ENCODE measurements around the gene CAMSAP1. TPM values are rescaled to one million over a fixed set of nuclear protein-coding genes. Genes with fewer than 3 reads are reported as not detected.

The CAMSAP1 gene
- total and polyA plus RNA-seq, 10 of the 15 experiments (the other 5 are each of a cell fraction or from before 2014, with no cell fraction given): 1.4 to 24.7 (median 8.0) TPM

DNA sequence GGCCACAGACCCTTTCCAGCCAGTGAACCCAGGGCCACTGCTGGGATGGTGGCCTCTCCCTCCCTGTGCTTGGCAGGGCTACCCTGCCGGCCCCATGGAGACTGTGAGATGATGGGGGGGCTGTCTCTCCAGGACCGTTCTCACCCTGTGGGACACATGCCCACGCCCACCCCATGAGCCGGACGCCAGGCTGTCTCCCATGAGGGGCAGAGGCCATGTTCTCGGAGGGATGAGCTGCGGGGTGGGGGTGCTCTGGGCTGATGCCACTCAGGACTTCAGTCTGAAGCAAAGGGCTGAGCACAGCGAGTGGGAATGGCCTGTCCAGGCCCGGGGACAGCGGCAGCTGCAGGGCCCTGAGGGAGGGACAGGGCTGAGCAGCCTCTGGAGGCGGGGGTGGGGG is 116.5 kb downstream of the CAMSAP1 start:
- ATAC-seq (no peak), FAIRE-seq (no peak), DNase-seq (ENCODE audit: low read depth, low spot score) (no peak)
- TF ChIP-seq RBBP5 (conservative IDR thresholded peaks at IDR 0.05): no peak
- POLR2A ChIA-PET: no interaction called here
- WGBS (ENCODE audit: insufficient coverage, insufficient replicate concordance, low lambda C conversion rate, missing lambda C conversion rate): 10% methylated on average over 11 of the region's 11 CpGs
- no TSS peak for BruUV-seq (replicated peaks)
- Histone ChIP-seq H3K4me3 (no peak overlapping the region), H3K36me3 (ENCODE audit: control insufficient read depth in 2 of 2, insufficient read depth in 2 of 2, low read length in 1 of 2) (no peaks in the 10 kb centered on the region), H2AFZ (ENCODE audit: control insufficient read depth, low read depth, low read length) (no peak overlapping the region), H3K27ac (ENCODE audit: control insufficient read depth, insufficient read depth) (no peak overlapping the region), H3K79me2 (ENCODE audit: control insufficient read depth, insufficient read depth, low read length) (no peaks in the 10 kb centered on the region), H3K4me1 (ENCODE audit: control insufficient read depth, insufficient read depth, low read length) (no peaks in the 10 kb centered on the region), H3K4me2 (ENCODE audit: control insufficient read depth, insufficient read depth) (no peak overlapping the region), H3K9me3 (replicated peaks; ENCODE audit: control insufficient read depth, insufficient read depth, low read length) (no peaks in the 10 kb centered on the region), H4K20me1 (ENCODE audit: control insufficient read depth, insufficient read depth) (no peaks in the 10 kb centered on the region), H3K27me3 (replicated peaks in 1 of 2; ENCODE audit: control insufficient read depth in 2 of 2, insufficient read depth in 2 of 2, low read length in 1 of 2) (no peaks in the 10 kb centered on the region), H3K9ac (ENCODE audit: control insufficient read depth, insufficient read depth, low read length) (no peak overlapping the region)
- RAD21 ChIA-PET (ENCODE audit: unreplicated experiment): no interaction called here
- CTCF ChIA-PET: no interaction called here
- intact Hi-C loops (cut with micrococcal nuclease; ENCODE audit: unreplicated experiment) (no loop called here), in situ Hi-C loops (cut with MboI) (no loop called here)
- SMC1A ChIA-PET (ENCODE audit: uncharacterized antibody, unreplicated experiment): no interaction called here

DNA sequence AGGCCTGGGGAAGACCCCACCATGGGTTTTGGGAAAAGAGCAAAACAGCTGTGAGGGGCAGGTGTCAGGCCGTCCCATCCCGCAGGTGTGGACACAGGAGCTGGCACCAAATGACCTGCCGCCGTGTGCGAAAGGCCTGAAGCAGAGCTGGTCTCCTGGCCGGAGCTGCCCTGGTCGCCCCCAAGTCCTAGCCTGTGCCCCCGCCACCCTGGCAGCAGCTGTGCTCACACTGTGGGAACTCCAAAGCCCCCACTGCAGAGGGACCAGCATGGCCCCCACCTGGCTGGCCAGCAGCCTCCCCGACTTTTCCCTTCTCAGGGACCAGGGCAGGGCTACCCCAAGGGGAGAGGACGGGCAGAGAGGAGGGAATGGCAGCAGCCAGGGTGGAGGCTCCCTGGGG is 117.0 kb downstream of the CAMSAP1 start:
- ChIA-PET RAD21 (ENCODE audit: unreplicated experiment) (no interaction called here), POLR2A (no interaction called here), SMC1A (ENCODE audit: uncharacterized antibody, unreplicated experiment) (no interaction called here), CTCF (no interaction called here)
- H3K4me1 ChIP-seq (ENCODE audit: control insufficient read depth, insufficient read depth, low read length): no peaks in the 10 kb centered on the region
- in situ Hi-C loops (cut with MboI) (no loop called here), intact Hi-C loops (cut with micrococcal nuclease; ENCODE audit: unreplicated experiment) (no loop called here)
- H3K4me2 ChIP-seq (ENCODE audit: control insufficient read depth, insufficient read depth): no peak overlapping the region
- no peaks in the 10 kb centered on the region for H3K79me2 ChIP-seq (ENCODE audit: control insufficient read depth, insufficient read depth, low read length)
- WGBS (ENCODE audit: insufficient coverage, insufficient replicate concordance, low lambda C conversion rate, missing lambda C conversion rate): 59% methylated on average over 10 of the region's 10 CpGs
- H3K9me3 ChIP-seq (replicated peaks; ENCODE audit: control insufficient read depth, insufficient read depth, low read length): no peaks in the 10 kb centered on the region
- ATAC-seq (no peak), DNase-seq (ENCODE audit: low read depth, low spot score) (no peak), FAIRE-seq (no peak)
- H3K9ac ChIP-seq (ENCODE audit: control insufficient read depth, insufficient read depth, low read length): no peak overlapping the region
- H4K20me1 ChIP-seq (ENCODE audit: control insufficient read depth, insufficient read depth): no peaks in the 10 kb centered on the region
- no peak overlapping the region for H3K27ac ChIP-seq (ENCODE audit: control insufficient read depth, insufficient read depth)
- TF ChIP-seq CBFB (IDR thresholded peaks at IDR 0.05; ENCODE audit: low read depth) (no peak), SUZ12 (IDR thresholded peaks at IDR 0.05; ENCODE audit: unreplicated experiment) (no peak), PAX8 (IDR thresholded peaks at IDR 0.05) (no peak), SMAD1 (IDR thresholded peaks at IDR 0.05; ENCODE audit: low read depth, partially characterized antibody) (no peak), GABPA (IDR thresholded peaks at IDR 0.05; ENCODE audit: low read depth) (no peak), RBBP5 (conservative IDR thresholded peaks at IDR 0.05) (no peak)
- no TSS peak for BruUV-seq (replicated peaks)
- no peak overlapping the region for H3K4me3 ChIP-seq
- no peaks in the 10 kb centered on the region for H3K36me3 ChIP-seq (ENCODE audit: control insufficient read depth in 2 of 2, insufficient read depth in 2 of 2, low read length in 1 of 2)
- H2AFZ ChIP-seq (ENCODE audit: control insufficient read depth, low read depth, low read length): no peak overlapping the region
- H3K27me3 ChIP-seq (replicated peaks in 1 of 2; ENCODE audit: control insufficient read depth in 2 of 2, insufficient read depth in 2 of 2, low read length in 1 of 2): no peaks in the 10 kb centered on the region
